Liver (tissue), 3 donors: ENCODE data around the gene STX2.
A peak's percentile ranks its signal among the peaks of the same experiment; 100 is the strongest.

Source experiments
- EGR1 ChIP-seq, 2 donors: IDR thresholded peaks; 2 replicates each; pipeline ENCODE4 v1.6.1; 2016 to 2018; ENCODE audit warnings: antibody characterized with exemption in 2 of 2, low read depth in 2 of 2
- FOXA1 ChIP-seq: IDR thresholded peaks from 2 replicates; pipeline ENCODE4 v1.6.1; 2016; ENCODE audit warnings: antibody characterized with exemption
- FOXA2 ChIP-seq: IDR thresholded peaks from 2 replicates; pipeline ENCODE4 v1.6.1; 2016; ENCODE audit warnings: antibody characterized with exemption
- HNF4A ChIP-seq, 2 donors: conservative IDR thresholded peaks; 2 replicates each; pipeline ENCODE4 v1.6.1; 2016; ENCODE audit warnings: antibody characterized with exemption in 2 of 2, mild to moderate bottlenecking in 2 of 2
- JUND ChIP-seq, 2 donors: IDR thresholded peaks; 2 replicates each; pipeline ENCODE4 v1.6.1; 2016; ENCODE audit warnings: antibody characterized with exemption in 2 of 2
- RXRA ChIP-seq, 2 donors: IDR thresholded peaks; 2 replicates each; pipeline ENCODE4 v1.6.1; 2017 to 2018; ENCODE audit warnings: antibody characterized with exemption in 2 of 2, mild to moderate bottlenecking in 1 of 2
- TAF1 ChIP-seq: conservative IDR thresholded peaks from 2 replicates; pipeline ENCODE4 v1.6.1; 2016; ENCODE audit warnings: antibody characterized with exemption, mild to moderate bottlenecking
- TF ChIP-seq, protein P1 (sequence below): fragments of 150-350 bp; IDR thresholded peaks from 2 replicates; pipeline ENCODE4 v1.5.1; 2017; ENCODE audit warnings: improper control_type of control experiment, low read depth, low read length; ENCODE audit not compliant: missing input control
- TF ChIP-seq, protein P2 (sequence below): IDR thresholded peaks from 2 replicates; pipeline ENCODE4 v1.6.1; 2016; ENCODE audit warnings: antibody characterized with exemption, mild to moderate bottlenecking
- TF ChIP-seq, protein P3 (sequence below): IDR thresholded peaks from 2 replicates; pipeline ENCODE4 v1.6.1; 2016; ENCODE audit warnings: antibody characterized with exemption
- TF ChIP-seq, protein P4 (sequence below): IDR thresholded peaks from 2 replicates; pipeline ENCODE4 v1.6.1; 2016; ENCODE audit warnings: antibody characterized with exemption
- donor health status: healthy.
- donor health status: healthy.

DNA sequence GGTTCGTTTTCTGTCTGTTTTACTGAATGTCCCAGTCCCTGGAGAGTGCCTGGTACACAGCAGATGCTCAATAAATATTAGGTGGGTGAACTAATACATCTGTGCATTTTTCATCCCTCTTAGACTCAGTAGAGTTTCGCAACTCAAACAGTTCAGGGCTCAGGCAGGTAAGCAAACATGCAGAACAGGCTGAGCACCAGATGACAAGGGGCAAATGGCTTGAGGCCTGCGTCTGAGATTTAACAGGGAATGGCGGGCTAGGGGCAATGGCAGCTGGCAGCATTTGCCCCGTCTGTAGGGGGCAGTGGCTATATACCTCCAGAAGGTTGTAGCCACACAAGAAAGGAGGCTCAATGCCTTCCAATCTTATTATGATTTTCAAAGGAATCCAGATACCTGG is 24.2 kb upstream of the STX2 start:
- TF ChIP-seq, protein P1, sequence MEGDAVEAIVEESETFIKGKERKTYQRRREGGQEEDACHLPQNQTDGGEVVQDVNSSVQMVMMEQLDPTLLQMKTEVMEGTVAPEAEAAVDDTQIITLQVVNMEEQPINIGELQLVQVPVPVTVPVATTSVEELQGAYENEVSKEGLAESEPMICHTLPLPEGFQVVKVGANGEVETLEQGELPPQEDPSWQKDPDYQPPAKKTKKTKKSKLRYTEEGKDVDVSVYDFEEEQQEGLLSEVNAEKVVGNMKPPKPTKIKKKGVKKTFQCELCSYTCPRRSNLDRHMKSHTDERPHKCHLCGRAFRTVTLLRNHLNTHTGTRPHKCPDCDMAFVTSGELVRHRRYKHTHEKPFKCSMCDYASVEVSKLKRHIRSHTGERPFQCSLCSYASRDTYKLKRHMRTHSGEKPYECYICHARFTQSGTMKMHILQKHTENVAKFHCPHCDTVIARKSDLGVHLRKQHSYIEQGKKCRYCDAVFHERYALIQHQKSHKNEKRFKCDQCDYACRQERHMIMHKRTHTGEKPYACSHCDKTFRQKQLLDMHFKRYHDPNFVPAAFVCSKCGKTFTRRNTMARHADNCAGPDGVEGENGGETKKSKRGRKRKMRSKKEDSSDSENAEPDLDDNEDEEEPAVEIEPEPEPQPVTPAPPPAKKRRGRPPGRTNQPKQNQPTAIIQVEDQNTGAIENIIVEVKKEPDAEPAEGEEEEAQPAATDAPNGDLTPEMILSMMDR: no peak
- TF ChIP-seq, protein P2, sequence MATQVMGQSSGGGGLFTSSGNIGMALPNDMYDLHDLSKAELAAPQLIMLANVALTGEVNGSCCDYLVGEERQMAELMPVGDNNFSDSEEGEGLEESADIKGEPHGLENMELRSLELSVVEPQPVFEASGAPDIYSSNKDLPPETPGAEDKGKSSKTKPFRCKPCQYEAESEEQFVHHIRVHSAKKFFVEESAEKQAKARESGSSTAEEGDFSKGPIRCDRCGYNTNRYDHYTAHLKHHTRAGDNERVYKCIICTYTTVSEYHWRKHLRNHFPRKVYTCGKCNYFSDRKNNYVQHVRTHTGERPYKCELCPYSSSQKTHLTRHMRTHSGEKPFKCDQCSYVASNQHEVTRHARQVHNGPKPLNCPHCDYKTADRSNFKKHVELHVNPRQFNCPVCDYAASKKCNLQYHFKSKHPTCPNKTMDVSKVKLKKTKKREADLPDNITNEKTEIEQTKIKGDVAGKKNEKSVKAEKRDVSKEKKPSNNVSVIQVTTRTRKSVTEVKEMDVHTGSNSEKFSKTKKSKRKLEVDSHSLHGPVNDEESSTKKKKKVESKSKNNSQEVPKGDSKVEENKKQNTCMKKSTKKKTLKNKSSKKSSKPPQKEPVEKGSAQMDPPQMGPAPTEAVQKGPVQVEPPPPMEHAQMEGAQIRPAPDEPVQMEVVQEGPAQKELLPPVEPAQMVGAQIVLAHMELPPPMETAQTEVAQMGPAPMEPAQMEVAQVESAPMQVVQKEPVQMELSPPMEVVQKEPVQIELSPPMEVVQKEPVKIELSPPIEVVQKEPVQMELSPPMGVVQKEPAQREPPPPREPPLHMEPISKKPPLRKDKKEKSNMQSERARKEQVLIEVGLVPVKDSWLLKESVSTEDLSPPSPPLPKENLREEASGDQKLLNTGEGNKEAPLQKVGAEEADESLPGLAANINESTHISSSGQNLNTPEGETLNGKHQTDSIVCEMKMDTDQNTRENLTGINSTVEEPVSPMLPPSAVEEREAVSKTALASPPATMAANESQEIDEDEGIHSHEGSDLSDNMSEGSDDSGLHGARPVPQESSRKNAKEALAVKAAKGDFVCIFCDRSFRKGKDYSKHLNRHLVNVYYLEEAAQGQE: no peak
- TF ChIP-seq FOXA1 (no peak), TAF1 (no peak), FOXA2 (peak; percentile 28), EGR1 (IDR thresholded peaks at IDR 0.05; ENCODE audit: low read depth in 2 of 2) (no peak), JUND (IDR thresholded peaks at IDR 0.05) (no peak), RXRA (IDR thresholded peaks at IDR 0.05) (no peak), HNF4A (conservative IDR thresholded peaks at IDR 0.05) (peak; percentile 26 to 41)
- TF ChIP-seq, protein P3, sequence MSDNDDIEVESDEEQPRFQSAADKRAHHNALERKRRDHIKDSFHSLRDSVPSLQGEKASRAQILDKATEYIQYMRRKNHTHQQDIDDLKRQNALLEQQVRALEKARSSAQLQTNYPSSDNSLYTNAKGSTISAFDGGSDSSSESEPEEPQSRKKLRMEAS: no peak
- TF ChIP-seq, protein P4, sequence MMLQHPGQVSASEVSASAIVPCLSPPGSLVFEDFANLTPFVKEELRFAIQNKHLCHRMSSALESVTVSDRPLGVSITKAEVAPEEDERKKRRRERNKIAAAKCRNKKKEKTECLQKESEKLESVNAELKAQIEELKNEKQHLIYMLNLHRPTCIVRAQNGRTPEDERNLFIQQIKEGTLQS: no peak
